Gastrocnemius medialis (tissue), 4 donors: Measurements from ENCODE around the gene RHOJ.

Experiments
- CTCF ChIP-seq, 5 experiments: fragments of 450-650 bp in 3 of 5; fragments of 200-600 bp in 2 of 5; sonication (generic) in 2 of 5; IDR thresholded peaks in 4 of 5; conservative IDR thresholded peaks in 1 of 5; 1 replicate in 4 of 5; 2 replicates in 1 of 5; pipeline ENCODE4 v1.5.1; 2016 to 2019; ENCODE audit warnings: antibody characterized with exemption in 5 of 5, mild to moderate bottlenecking in 3 of 5, moderate library complexity in 3 of 5
- POLR2A ChIP-seq, 2 donors: fragments of 450-650 bp; IDR thresholded peaks; one replicate each; pipeline ENCODE4 v1.6.1; 2017; ENCODE audit warnings: antibody characterized with exemption in 2 of 2, mild to moderate bottlenecking in 2 of 2, moderate library complexity in 2 of 2

- no peak for TF ChIP-seq POLR2A (IDR thresholded peaks at IDR 0.05)
- TF ChIP-seq CTCF (IDR thresholded peaks at IDR 0.05 in 4 of 5, conservative IDR thresholded peaks at IDR 0.05 in 1 of 5), result no peak
These were observed 118.8 kb downstream of the RHOJ start for GRCh38 chr14:63322897-63323573.
